ENCODE measurements around the gene MBNL1.

The MBNL1 gene

DNA sequence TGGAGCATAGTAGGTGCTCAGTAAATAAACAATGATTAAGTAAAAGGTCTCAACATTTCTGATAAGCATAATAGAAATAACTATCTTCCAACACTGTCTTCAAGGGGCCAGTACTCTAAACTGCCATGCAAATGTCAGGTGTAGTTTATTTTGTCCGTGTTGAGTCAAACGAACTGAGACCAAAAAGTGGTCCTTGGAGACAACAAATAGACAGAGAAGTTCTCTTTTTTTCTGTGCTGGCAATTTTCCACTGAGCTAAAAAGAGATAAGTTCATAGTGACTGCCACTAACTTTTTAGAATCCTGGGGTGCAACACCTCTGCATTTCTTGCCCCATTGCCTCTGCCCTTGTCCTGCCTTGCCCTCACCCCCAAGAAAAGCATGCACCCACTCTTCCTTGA is 14.7 kb upstream of the MBNL1 start:
- DNase-seq, result no peak

DNA sequence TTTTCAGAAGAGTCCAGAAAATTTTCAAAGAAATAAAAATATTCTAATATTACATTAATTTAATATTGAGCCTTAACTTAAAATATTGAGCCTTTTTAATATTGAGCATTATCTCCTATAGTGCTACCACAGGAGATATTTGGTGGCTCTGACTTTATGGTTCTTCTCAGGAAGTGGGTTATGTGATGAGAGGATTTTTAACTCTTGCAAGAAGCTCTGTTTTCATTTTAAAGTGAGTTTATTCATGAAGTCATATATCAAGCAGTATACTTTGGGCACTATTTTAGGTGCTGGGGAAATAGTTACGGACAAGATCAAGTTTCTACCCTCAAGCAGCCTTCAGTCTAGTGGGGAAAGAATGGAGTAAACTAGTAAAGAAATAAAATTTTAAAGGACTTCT is 13.4 kb upstream of the MBNL1 start:
- no peak for DNase-seq

DNA sequence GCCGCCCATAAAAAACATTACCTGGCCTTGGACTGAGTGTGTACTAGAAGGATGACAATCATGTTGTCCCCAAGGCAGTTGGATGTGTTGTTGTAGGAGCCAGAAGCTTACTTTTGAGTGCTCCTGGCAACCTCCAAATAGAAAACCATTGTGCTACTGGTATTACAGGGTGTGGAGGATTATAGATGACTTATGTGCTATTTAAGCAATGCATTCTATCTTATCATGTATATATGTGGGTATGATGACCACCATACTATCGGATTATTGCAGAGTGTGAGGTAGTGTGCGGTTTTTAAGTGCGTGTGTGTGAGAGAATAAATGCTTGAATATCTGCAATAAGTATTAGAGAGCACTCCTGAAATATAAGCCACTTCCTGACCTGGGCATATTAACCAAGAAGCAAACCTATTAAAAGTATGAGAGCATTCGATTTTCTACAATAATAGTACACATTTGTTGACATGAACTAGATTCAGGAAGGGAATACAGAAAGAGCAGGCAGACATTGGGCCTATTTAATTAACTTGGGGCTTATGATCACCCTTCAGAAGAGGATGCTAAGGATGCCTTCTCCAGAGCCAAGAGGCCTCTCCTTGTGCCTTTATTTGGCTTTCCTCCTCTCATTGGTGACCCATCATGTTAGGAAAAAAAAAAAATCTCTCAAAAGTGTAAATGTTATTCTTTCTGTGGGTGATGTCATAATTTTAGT is 11.7 kb upstream of the MBNL1 start:
- no peak for DNase-seq

DNA sequence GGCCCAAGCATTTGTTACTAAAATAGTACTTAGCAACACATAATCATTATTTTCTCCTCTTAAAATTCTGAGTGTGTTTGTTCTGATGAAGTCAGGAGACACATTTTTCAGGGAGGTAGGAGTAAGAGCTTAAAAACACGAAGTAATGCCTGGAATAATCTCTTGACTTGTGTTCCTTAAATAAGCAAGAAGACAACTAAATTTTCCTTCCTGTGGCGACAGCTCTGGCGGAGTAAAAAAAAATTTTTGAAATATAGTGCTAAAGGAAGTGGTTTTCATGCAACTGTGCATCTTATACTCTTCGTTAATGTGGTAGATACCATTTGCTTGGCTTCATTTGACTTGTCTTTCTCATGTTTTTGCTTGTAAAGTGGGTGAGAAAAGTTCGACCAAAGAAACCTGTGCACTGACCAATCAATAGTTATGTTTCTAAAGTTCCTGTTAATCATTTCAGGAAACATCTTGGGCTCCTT is 11.1 kb upstream of the MBNL1 start:
- DNase-seq, result no peak

DNA sequence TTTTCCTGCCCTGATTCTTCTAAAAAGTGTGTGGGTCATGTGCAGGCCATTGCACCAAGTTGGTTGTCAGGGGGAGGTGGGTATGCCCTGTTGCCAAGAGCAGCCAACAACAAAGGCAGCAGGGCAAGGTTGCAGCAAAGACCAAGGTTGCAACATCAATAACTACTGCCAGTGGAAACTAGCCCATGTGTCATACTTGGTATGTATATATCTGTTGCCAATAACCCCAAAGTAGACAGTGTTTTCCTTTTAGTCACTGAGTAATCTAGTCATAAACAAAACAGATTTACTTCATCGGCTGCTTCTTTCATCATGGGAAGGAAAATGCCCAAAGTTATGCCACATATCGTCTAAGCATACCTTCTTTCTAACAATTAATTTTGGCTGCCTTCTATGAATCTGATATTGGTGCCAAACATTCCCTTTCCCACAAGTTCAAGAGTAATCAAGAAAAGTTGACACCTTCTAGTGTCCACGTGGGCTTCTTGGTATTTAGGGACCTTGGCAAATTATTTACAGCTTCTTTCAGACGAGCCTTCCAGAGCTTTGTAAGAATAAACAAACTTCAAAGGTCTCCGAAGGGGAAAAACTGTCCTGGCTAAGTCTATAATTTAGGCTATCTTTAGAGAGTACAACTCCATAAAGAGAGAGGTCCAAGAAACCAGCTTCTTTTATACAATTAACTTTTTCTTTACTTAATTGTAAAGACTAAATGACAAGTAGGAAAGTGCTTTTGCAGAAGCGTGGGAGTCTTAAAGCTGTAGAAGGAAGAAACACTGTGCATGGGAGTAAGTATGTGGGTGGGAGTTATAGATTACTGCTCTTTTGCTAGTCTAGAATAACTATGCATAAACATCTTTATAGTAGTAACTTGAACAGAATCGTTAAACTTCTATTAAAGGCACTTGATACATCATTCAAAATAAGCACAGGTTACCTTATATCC is 10.0 kb upstream of the MBNL1 start:
- no peak for DNase-seq

DNA sequence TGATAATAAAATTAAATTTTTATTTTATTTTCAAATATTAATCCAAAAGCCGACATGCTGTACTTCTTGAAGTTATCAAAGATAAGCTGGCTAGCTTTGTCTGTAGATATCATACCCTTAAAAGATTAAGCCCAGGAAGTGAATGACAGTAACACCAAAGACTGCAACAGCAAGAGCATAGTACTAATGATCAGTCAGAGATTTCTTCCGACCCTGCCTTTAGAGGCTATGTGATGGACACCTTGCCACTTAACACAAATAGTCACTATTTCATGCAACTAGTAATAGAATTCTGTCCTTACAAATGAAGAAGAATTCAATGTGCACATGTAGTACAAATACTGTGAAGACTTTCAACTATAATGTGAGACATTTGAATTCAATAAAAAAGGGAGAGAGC is 9.3 kb upstream of the MBNL1 start:
- DNase-seq, result no peak

DNA sequence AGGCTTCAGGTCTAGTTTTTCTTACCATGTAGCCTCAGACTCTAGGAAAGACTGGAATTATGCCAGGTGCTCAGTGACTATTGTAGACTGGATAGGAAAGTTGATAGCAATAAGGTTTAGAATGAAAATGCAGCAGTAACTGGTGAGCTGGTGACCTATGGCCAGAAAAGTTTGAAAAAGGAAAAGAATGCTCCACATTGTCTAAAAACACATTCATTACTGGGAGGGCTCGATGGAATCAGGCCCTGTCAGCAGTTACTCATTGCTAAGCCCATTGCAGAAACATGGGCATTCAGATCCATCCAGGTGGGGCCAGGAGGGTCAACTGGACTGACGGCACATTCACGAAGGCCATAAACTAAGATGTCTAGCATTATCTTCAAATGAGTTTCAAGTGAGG is 8.7 kb upstream of the MBNL1 start:
- DNase-seq, result no peak

DNA sequence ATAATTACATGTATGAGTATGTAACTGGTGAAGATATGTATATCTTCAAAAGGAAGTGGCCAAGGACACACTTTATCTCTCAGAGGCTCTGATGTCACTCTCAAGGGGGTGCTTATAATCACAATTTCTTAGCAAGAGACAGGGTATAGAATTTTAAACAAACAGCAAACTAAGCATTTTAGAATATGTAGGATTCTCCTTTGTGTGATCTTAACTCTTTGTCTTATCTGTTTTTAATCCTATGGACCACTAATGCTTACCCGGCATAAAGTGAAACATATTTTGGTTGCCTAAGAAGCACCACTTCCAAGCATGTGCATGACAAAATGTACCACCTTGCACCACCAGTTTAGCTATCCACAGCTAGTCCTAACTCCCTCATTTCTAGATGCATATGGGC is 8.2 kb upstream of the MBNL1 start:
- DNase-seq, result no peak

DNA sequence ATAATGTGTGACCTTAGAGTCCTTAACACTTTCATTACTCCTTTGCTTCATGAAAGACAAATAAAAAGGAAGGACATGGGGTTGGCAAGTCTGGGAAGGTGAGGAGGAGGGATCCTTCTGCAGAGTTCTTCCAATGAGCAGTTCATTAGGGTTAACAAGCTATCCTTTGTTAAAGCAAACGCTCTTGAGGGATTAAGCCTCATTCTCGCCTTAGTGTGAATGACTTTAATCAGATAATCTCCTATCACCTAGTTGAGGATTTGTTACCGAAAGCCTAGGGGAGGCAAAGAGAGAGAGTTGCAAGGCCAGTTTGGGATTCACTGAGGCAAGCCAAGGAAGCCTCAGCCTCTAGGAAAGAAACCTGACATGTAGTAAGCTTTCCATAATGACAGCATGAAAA is 7.4 kb upstream of the MBNL1 start:
- no peak for DNase-seq

DNA sequence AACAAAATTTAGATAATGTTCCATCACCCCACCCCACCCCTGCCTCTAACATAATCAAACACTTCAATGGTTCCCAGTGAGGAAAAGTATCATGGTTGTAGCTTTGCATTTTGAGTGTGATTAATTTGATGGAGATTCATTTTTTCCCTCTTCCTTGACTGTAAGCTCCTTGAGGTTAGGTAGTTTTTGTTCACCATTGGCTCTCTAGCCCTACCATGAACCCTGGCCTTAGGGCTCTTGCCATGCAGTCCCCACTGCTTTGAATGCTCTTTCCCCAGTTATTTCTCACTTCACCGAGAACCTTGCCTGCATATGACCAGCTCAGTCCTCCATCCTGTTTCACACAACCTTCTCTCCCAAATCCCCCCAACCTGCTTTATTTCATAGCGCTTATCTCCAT is 5.0 kb upstream of the MBNL1 start:
- no peak for DNase-seq

DNA sequence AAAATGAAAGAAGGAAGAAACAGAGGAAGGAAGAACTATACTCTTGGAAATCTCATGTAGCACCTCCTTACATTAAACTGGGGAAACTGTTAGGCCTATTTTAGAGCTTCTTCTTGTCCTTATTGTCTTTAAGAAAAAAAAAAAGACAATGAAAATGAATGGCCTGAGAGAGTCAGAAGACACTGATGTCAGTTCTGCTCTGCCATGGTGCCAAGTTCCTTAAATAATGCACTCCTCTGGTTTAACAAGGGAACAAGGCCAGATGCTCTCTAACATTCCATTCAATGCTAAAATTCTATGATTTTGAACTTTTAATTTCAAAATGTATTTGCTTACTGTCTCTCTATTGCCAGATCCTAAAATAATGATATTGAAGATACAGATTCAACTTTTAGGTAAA is 4.4 kb upstream of the MBNL1 start:
- DNase-seq, result no peak

DNA sequence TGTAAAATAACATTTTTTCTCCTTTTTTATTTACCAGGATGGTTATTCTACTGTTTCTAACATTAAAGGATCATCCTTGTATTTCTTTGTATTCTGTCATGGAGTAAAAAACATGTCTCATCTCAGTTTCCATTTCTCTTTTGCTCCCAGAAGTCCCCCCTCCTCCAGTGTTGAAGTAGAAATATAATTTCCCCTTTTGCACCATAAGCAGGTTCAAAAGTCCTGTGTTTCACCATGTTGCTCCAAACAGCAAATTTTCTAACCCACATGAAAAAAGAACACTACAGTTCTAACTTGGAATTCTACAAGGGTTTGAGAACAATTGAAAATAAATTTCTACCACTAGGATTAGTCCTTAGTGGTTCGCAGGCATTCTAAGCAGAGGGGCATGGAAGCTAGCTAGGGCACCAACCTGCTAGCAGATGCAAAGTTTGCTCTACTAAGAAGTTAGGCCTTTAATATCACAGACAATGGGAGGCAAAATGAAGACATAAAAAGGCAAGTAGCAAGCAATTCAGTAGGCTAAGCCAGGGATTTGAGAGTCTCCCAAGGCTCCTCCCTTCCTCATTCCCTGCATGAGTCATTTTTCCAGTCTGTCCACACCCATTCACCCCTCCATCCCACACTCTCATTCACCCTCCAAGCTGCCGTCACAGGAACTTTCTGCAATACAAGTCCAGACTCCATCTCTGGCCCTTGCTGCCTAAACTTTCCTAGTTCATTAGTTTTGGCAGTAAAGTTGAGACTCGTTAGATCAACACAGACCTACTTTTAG is 2.3 kb upstream of the MBNL1 start:
- DNase-seq, result no peak

DNA sequence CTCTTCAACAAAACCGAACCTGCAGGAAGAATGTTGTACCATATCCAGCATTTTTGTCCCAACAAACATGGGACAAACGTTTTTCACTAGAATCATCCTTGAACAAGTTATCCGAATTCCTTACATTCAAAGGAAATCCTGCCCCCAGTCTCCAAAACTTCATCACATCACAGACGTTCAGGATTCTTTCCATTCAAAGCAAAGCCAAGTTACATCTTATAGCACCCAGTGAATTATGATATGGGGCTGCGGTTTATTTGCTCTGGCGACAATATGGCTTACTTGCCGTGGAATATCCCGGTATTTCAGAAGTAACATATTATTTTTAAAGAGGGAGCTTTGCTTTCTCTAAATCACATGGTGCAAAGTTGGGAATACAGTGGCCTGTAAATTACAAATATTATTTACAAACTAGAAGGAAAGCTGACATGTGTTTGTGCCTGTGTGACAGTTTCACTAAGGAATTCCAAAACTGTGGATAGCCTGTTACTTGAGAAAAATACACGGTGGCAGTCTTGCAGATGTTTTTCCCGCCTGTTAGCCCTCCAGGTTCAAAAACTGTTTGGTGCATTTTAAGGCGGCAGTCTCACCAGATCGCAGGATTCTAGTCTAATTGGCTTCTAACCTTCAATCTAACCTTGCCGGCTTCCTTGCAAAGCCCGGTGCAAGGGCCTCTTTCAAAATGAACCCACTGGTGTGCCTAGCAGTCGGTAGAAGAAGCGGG is 736 bp upstream of the MBNL1 start:
- no peak for DNase-seq

DNA sequence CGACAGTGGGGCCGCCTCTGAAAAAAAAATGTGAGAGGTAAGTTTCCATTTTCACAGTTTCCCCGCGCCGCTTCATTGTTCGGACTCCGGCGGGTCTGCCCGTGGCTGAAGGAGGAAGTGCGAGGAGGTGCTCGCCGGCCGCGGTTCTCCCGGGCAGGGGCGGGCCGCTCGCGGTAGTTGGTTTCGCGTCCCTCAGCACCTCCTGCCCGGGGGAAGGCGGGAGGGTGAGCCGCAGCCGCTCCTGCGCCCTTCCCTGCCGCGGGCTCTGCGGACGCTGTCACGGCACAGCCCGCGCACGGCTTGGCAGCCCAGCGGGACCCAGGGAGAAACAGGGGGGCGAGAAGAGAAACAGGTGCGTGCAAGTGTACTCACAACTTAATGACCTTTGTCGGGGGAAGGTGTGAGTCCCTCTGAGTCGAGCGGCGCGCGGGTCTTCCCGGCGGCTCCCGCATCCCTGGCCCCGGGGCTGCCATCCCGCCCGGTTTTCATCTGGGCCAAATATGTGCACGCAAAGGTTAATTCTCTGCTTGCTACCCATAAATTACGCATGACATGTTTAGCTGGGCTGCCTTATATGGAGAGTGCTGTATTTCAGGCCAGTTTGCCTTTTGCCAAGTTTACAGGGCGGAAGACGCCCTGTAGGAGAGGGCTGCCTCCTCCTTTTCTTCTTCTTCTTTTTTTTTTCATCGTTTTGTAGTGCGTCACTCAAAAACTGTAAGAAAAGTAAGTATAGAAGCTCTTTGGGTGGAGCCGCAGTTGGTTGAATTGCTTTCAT is 514 bp downstream of the MBNL1 start:
- DNase-seq, result peak; percentile 60

DNA sequence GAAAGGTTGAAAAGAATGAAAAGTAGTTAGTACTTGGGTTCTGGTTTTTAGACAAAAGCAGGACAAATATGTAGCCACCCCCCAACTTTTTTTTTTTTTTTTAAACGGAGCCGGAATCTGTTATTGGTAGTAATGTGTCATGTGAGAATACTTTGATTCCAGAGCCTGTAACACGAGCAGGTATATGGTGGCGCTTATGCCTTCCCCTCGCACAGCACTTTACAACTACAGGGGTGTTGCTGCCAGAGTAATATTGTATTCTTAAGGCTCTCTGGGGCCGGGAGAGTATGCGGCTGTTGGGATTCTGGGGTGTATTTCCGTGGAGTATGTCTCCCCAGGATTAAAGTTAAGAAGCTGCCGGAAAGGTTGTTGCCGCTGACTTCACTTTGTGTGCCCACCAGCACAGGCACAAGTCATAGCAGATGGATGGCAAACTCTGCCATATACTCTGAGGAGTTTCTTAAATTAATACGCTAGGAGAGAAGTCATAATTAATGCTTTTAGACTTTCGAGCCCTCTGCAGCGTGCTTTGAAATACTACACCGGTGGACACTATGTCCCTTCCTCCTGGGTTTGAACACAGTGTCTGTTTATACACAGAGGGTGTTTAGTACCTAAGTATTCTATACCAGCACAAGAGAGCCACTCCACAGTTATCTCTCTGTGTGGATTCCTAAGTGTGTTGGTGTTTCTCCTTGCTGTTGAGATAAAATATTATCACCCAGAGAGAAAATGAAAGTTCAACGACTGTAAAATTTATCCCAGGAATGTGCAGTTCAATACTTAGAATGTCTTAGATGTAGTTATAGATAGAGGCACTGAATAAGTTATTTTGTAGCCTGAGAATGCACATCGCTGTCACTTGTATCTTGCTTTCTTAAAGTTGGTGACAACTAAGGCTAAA is 1.4 kb downstream of the MBNL1 start:
- DNase-seq, result peak; percentile 60

DNA sequence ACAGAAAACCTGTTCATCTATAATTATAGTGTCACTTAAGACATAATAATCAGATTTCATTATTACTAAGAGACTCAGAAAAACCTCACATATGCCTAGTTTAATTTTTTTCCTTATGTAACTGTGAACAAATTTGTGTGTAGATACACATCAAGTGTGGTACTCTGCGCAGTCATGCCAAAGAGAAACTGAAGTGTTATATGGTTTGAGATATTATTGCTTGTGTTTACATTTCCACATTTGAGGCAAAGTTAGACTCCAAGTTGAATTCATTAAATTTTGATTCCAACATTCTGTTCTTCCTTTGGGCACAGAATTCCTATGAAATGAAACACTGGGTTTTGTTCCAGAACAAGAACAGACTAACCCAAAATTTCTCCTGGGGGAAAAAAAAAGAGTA is 2.2 kb downstream of the MBNL1 start:
- no peak for DNase-seq

DNA sequence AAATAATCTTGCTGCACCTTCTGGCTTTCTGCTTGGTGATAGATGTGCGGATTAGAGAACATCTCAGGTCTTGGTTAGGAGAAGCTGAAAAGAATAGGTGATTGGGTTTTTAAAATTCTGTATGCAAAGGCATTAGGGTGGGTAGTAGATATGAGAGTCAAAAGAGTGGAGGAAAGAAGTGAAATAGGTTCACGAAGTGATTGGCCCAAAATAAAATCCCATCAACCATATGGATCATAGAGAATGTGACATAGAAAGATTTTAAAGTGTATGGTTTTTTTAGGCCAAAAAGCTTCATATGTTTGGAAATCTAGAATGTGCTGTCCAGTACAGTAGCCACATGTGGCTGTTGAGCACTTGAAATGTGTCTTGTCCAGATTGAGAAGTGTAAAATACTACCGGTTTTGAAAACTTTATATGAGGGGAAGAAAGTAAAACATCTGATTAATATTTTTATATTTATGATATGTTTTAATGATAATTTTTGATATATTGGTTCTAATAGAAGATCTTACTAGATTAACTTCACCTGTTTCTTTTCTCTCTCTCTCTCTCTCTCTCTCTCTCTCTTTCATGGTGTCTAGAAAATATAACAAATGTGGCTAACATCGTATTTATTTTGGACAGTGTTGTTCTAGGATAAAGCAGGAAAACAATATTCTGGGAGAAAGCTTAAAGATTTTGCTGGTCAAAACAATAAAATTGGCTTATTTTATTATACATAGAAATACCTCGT is 2.9 kb downstream of the MBNL1 start:
- DNase-seq, result no peak

DNA sequence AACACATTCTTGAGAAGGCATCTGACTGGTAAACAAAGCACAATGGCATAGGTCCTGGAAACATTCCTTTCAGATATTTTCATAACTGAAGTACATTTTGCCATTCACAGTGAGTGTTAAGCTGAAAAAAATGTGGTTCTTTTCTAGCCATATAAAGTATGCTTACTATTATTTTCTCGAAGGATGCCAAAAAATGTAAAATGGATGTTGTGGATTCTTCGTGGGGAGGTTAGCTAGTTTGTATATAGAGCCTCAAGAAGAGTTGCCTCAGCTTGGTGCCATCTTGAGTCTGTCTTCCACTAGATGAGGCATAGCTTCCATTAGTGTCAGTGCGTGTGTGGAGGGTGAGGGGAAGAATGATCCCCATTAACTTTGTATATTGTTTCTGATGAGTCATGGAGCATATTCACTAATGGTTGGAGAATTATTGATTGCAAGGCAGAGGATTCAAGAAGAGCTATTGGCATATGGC is 4.1 kb downstream of the MBNL1 start:
- no peak for DNase-seq

DNA sequence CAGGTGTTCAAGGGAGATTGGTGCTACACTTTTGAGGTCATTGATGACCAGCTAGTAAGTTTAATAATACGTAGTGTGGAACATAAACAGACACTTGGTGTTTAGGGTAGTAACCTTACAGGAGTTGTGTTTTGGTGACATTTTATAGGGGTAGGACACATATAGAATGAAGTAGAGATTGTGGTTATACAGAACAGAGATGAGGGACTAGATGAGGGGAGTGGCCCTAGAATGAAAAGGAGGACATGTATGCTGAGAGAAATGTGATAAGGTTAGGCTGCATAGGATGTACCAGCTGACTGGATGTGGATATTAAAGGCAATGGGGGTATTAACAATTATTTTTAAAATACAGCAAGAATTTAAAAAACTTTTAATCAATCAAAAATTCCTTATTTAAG is 8.0 kb downstream of the MBNL1 start:
- no peak for DNase-seq

DNA sequence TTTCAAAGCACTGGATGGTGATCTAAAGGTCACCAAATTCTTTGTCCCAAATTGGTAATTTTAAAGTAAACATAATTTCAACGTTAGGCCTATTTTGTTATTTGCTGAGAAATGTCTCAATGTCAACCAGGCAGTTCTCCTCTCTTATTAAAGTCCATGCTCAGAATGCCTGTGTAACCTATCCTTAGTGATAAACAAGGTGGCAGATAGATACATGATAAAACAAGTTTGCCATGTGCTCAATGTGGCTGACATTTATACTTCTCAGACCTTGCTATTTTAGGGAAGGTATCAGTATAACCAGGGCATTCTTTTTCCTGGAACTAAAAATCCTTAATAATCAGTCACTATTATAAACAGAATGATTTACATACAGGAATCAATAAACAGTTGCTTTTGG is 8.5 kb downstream of the MBNL1 start:
- no peak for DNase-seq
